ENCODE data around the gene HMG20A.

Gene HMG20A

GRCh38 chr15:77499087-77499760, 78.5 kb downstream of the HMG20A start:
- no peak for DNase-seq (ENCODE audit: low spot score)

GRCh38 chr15:77500989-77501388, 80.3 kb downstream of the HMG20A start:
- DNase-seq (ENCODE audit: low spot score) = no peak

GRCh38 chr15:77502379-77503095, 81.8 kb downstream of the HMG20A start:
- DNase-seq (ENCODE audit: low spot score) = no peak

- no peak for DNase-seq (ENCODE audit: low spot score)
Observed at GRCh38 chr15:77503240-77503639, 82.6 kb downstream of the HMG20A start.

GRCh38 chr15:77503764-77504163, 83.1 kb downstream of the HMG20A start:
- no peak for DNase-seq (ENCODE audit: low spot score)

GRCh38 chr15:77504306-77504705, 83.6 kb downstream of the HMG20A start:
- DNase-seq (ENCODE audit: low spot score) = no peak

GRCh38 chr15:77504871-77505270, 84.2 kb downstream of the HMG20A start:
- no peak for DNase-seq (ENCODE audit: low spot score)

GRCh38 chr15:77505556-77505955, 84.9 kb downstream of the HMG20A start:
- DNase-seq (ENCODE audit: low spot score) = no peak

- no peak for DNase-seq (ENCODE audit: low spot score)
Observed at GRCh38 chr15:77506311-77507142, 85.8 kb downstream of the HMG20A start.

- no peak for DNase-seq (ENCODE audit: low spot score)
Observed at GRCh38 chr15:77507143-77507897, 86.6 kb downstream of the HMG20A start.

GRCh38 chr15:77507911-77508310, 87.2 kb downstream of the HMG20A start:
- DNase-seq (ENCODE audit: low spot score) = no peak

GRCh38 chr15:77508541-77509243, 88.0 kb downstream of the HMG20A start:
- no peak for DNase-seq (ENCODE audit: low spot score)

- no peak for DNase-seq (ENCODE audit: low spot score)
Observed at GRCh38 chr15:77510066-77511057, 89.7 kb downstream of the HMG20A start.

- DNase-seq (ENCODE audit: low spot score) = no peak
Observed at GRCh38 chr15:77511869-77512268, 91.2 kb downstream of the HMG20A start.

- no peak for DNase-seq (ENCODE audit: low spot score)
Observed at GRCh38 chr15:77513226-77513625, 92.5 kb downstream of the HMG20A start.

- DNase-seq (ENCODE audit: low spot score) = peak; percentile 34
Observed at GRCh38 chr15:77514641-77515402, 94.1 kb downstream of the HMG20A start.

GRCh38 chr15:77515613-77516012, 94.9 kb downstream of the HMG20A start:
- peak; percentile 34 for DNase-seq (ENCODE audit: low spot score)

- peak; percentile 33 for DNase-seq (ENCODE audit: low spot score)
Observed at GRCh38 chr15:77516076-77516475, 95.4 kb downstream of the HMG20A start.

GRCh38 chr15:77516786-77517185, 96.1 kb downstream of the HMG20A start:
- DNase-seq (ENCODE audit: low spot score) = peak; percentile 42

Measured in left forelimb (tissue), 1 donor.